ENCODE measurements around the gene IGLL5. TPM values are rescaled to one million over a fixed set of nuclear protein-coding genes. Genes with fewer than 3 reads are reported as not detected.

The IGLL5 gene
- total RNA-seq, 1 donor from 2014 or later: not detected

GRCh38 chr22:22855085-22855484 lies 32.5 kb upstream of the IGLL5 start:
- Mint-ChIP-seq H3K4me3 (ENCODE audit: unreplicated experiment) (no peak overlapping the region), H3K36me3 (ENCODE audit: low read depth, unreplicated experiment) (no peaks in the 10 kb centered on the region), H3K9me3 (ENCODE audit: unreplicated experiment) (no peaks in the 10 kb centered on the region), H3K27ac (ENCODE audit: unreplicated experiment) (no peak overlapping the region), H3K27me3 (ENCODE audit: low read depth, unreplicated experiment) (peaks cover 79% of the 10 kb centered on the region), H3K4me1 (ENCODE audit: low read depth, unreplicated experiment) (no peaks in the 10 kb centered on the region)
- TF ChIP-seq EZH2 (IDR thresholded peaks at IDR 0.05; ENCODE audit: insufficient read depth, low read length): no peak
- TF ChIP-seq CTCF (IDR thresholded peaks at IDR 0.05; ENCODE audit: insufficient read depth, low read depth, low read length): no peak
- no peaks in the 10 kb centered on the region for H4K20me1 ChIP-seq (ENCODE audit: insufficient read depth, low read length)
- H3K79me2 ChIP-seq (ENCODE audit: insufficient read depth, low read length): no peaks in the 10 kb centered on the region
- no peak overlapping the region for H3K27ac ChIP-seq (ENCODE audit: low read depth, low read length)
- no peak for FAIRE-seq
- DNase-seq (ENCODE audit: low read depth): no peak
- no peak overlapping the region for H3K4me3 ChIP-seq (ENCODE audit: insufficient read depth, low read depth, low read length)
- no peaks in the 10 kb centered on the region for H3K36me3 ChIP-seq (ENCODE audit: insufficient read depth, low read length)
- no peak overlapping the region for H2AFZ ChIP-seq (ENCODE audit: low read depth, low read length)
- H3K9ac ChIP-seq (ENCODE audit: low read length): no peak overlapping the region
- H3K4me2 ChIP-seq (ENCODE audit: low read length): no peak overlapping the region
- H3K4me1 ChIP-seq (ENCODE audit: insufficient read depth, low read length): no peaks in the 10 kb centered on the region
- peaks cover 23% of the 10 kb centered on the region for H3K27me3 ChIP-seq (ENCODE audit: insufficient read depth, low read length)
- H3K9me3 ChIP-seq (ENCODE audit: insufficient read depth, low read depth, low read length): no peaks in the 10 kb centered on the region

GRCh38 chr22:22855617-22856308 lies 31.9 kb upstream of the IGLL5 start:
- DNase-seq (ENCODE audit: low read depth) (no peak), FAIRE-seq (no peak)
- Mint-ChIP-seq H3K4me3 (ENCODE audit: unreplicated experiment) (no peak overlapping the region), H3K36me3 (ENCODE audit: low read depth, unreplicated experiment) (no peaks in the 10 kb centered on the region), H3K9me3 (ENCODE audit: unreplicated experiment) (no peaks in the 10 kb centered on the region), H3K4me1 (ENCODE audit: low read depth, unreplicated experiment) (no peaks in the 10 kb centered on the region), H3K27ac (ENCODE audit: unreplicated experiment) (no peak overlapping the region), H3K27me3 (ENCODE audit: low read depth, unreplicated experiment) (peaks cover 80% of the 10 kb centered on the region)
- H3K79me2 ChIP-seq (ENCODE audit: insufficient read depth, low read length): no peaks in the 10 kb centered on the region
- no peaks in the 10 kb centered on the region for H3K9me3 ChIP-seq (ENCODE audit: insufficient read depth, low read depth, low read length)
- H3K4me1 ChIP-seq (ENCODE audit: insufficient read depth, low read length): no peaks in the 10 kb centered on the region
- TF ChIP-seq CTCF (IDR thresholded peaks at IDR 0.05; ENCODE audit: insufficient read depth, low read depth, low read length): peak; percentile 10
- no peak for TF ChIP-seq EZH2 (IDR thresholded peaks at IDR 0.05; ENCODE audit: insufficient read depth, low read length)
- no peak overlapping the region for H2AFZ ChIP-seq (ENCODE audit: low read depth, low read length)
- no peak overlapping the region for H3K4me3 ChIP-seq (ENCODE audit: insufficient read depth, low read depth, low read length)
- peaks cover 23% of the 10 kb centered on the region for H3K27me3 ChIP-seq (ENCODE audit: insufficient read depth, low read length)
- no peak overlapping the region for H3K9ac ChIP-seq (ENCODE audit: low read length)
- H3K27ac ChIP-seq (ENCODE audit: low read depth, low read length): no peak overlapping the region
- no peaks in the 10 kb centered on the region for H4K20me1 ChIP-seq (ENCODE audit: insufficient read depth, low read length)
- H3K4me2 ChIP-seq (ENCODE audit: low read length): no peak overlapping the region
- H3K36me3 ChIP-seq (ENCODE audit: insufficient read depth, low read length): no peaks in the 10 kb centered on the region

- no peak for FAIRE-seq
- TF ChIP-seq EZH2 (IDR thresholded peaks at IDR 0.05; ENCODE audit: insufficient read depth, low read length) (no peak), CTCF (IDR thresholded peaks at IDR 0.05; ENCODE audit: insufficient read depth, low read depth, low read length) (no peak)
- no peaks in the 10 kb centered on the region for H3K36me3 Mint-ChIP-seq (ENCODE audit: low read depth, unreplicated experiment)
Observed at GRCh38 chr22:22856364-22856763, 31.3 kb upstream of the IGLL5 start.

More at GRCh38 chr22:22856364-22856763, 31.3 kb upstream of the IGLL5 start:
- Histone ChIP-seq H2AFZ (ENCODE audit: low read depth, low read length) (no peak overlapping the region), H3K4me3 (ENCODE audit: insufficient read depth, low read depth, low read length) (no peak overlapping the region), H3K4me1 (ENCODE audit: insufficient read depth, low read length) (no peaks in the 10 kb centered on the region), H3K4me2 (ENCODE audit: low read length) (no peak overlapping the region), H3K9me3 (ENCODE audit: insufficient read depth, low read depth, low read length) (no peaks in the 10 kb centered on the region), H3K9ac (ENCODE audit: low read length) (no peak overlapping the region), H4K20me1 (ENCODE audit: insufficient read depth, low read length) (no peaks in the 10 kb centered on the region), H3K27me3 (ENCODE audit: insufficient read depth, low read length) (peaks cover 21% of the 10 kb centered on the region), H3K36me3 (ENCODE audit: insufficient read depth, low read length) (no peaks in the 10 kb centered on the region), H3K79me2 (ENCODE audit: insufficient read depth, low read length) (no peaks in the 10 kb centered on the region), H3K27ac (ENCODE audit: low read depth, low read length) (no peak overlapping the region)
- Mint-ChIP-seq H3K27ac (ENCODE audit: unreplicated experiment) (no peak overlapping the region), H3K9me3 (ENCODE audit: unreplicated experiment) (no peaks in the 10 kb centered on the region), H3K4me3 (ENCODE audit: unreplicated experiment) (no peak overlapping the region), H3K4me1 (ENCODE audit: low read depth, unreplicated experiment) (no peaks in the 10 kb centered on the region), H3K27me3 (ENCODE audit: low read depth, unreplicated experiment) (peaks cover 79% of the 10 kb centered on the region)
- DNase-seq (ENCODE audit: low read depth): no peak
